GM21360 (cell line): ENCODE data around the gene ARPP21.
A peak's percentile ranks its signal among the peaks of the same experiment; 100 is the strongest.
"Not testable (repeated sequence)": the region's sequence is repeated elsewhere in the genome, so short reads cannot be mapped to it uniquely, and the experiment has no call there.

Experiments used
- ATAC-seq: cut with Tn5 transposase; IDR thresholded peaks from one replicate; pipeline ENCODE4 v1.9.1; 2021; ENCODE audit warnings: mild to moderate bottlenecking, moderate library complexity; ENCODE audit not compliant: unreplicated experiment

ARPP21 gene

GRCh38 chr3:35639254-35640186 lies at the start of gene ARPP21:
ARPP21 (plus strand) TSS chr3:35639525; CDS start chr3:35681752, 42,227 bp downstream.
- ATAC-seq, result peak; percentile 39

GRCh38 chr3:35592589-35593295 lies 46.6 kb upstream of the ARPP21 start:
- ATAC-seq, result peak; percentile 63

GRCh38 chr3:35594739-35595138 lies 44.6 kb upstream of the ARPP21 start:
- ATAC-seq, result peak; percentile 52

GRCh38 chr3:35596335-35596995 lies 42.9 kb upstream of the ARPP21 start:
- no peak for ATAC-seq

- ATAC-seq, result no peak
Observed at GRCh38 chr3:35597490-35597889, 41.8 kb upstream of the ARPP21 start.

GRCh38 chr3:35598804-35599203 lies 40.5 kb upstream of the ARPP21 start:
- ATAC-seq, result no peak

- ATAC-seq, result no peak
Observed at GRCh38 chr3:35601959-35602358, 37.4 kb upstream of the ARPP21 start.

GRCh38 chr3:35602395-35602936 lies 36.9 kb upstream of the ARPP21 start:
- ATAC-seq, result no peak

- no peak for ATAC-seq
Observed at GRCh38 chr3:35616346-35616745, 23.0 kb upstream of the ARPP21 start.

- peak; percentile 48 for ATAC-seq
Observed at GRCh38 chr3:35617370-35617769, 22.0 kb upstream of the ARPP21 start.

- ATAC-seq, result not testable (repeated sequence)
Observed at GRCh38 chr3:35620238-35620637, 19.1 kb upstream of the ARPP21 start.

- no peak for ATAC-seq
Observed at GRCh38 chr3:35624698-35625097, 14.6 kb upstream of the ARPP21 start.

GRCh38 chr3:35633332-35634124 lies 5.8 kb upstream of the ARPP21 start:
- no peak for ATAC-seq

GRCh38 chr3:35635407-35635806 lies 3.9 kb upstream of the ARPP21 start:
- no peak for ATAC-seq

GRCh38 chr3:35635926-35636683 lies 3.2 kb upstream of the ARPP21 start:
- ATAC-seq, result no peak

GRCh38 chr3:35638251-35638979 lies 910 bp upstream of the ARPP21 start:
- ATAC-seq, result no peak

GRCh38 chr3:35638980-35639253 lies 408 bp upstream of the ARPP21 start:
- no peak for ATAC-seq

GRCh38 chr3:35640190-35641165 lies 1.2 kb downstream of the ARPP21 start:
- ATAC-seq, result no peak
